Activated CD4-positive, alpha-beta T cell treated with anti-CD3 and anti-CD28 coated beads for 24 hours (primary cell): ENCODE measurements around the gene MID1.

Experiments
- DNase-seq, 2 donors: peaks; one replicate each; pipeline ENCODE4 v3.0.0-alpha.2; 2020; ENCODE audit warnings: low read depth in 2 of 2

MID1 gene

GRCh38 chrX:10433296-10433965, 187.0 kb downstream of the MID1 start:
- no peak for DNase-seq

GRCh38 chrX:10429908-10430307, 190.5 kb downstream of the MID1 start:
- DNase-seq: no peak

- no peak for DNase-seq
Observed at GRCh38 chrX:10427249-10427648, 193.1 kb downstream of the MID1 start.

GRCh38 chrX:10423716-10424115, 196.7 kb downstream of the MID1 start:
- DNase-seq: no peak

- DNase-seq: no peak
Observed at GRCh38 chrX:10420134-10420533, 200.3 kb downstream of the MID1 start.

- no peak for DNase-seq
Observed at GRCh38 chrX:10416424-10416823, 204.0 kb downstream of the MID1 start.

GRCh38 chrX:10415306-10416001, 204.9 kb downstream of the MID1 start:
- no peak for DNase-seq

GRCh38 chrX:10414862-10415261, 205.5 kb downstream of the MID1 start:
- DNase-seq: no peak

GRCh38 chrX:10414156-10414824, 206.1 kb downstream of the MID1 start:
- DNase-seq: no peak

GRCh38 chrX:10404436-10404835, 215.9 kb downstream of the MID1 start:
- DNase-seq: no peak

GRCh38 chrX:10401239-10401638, 219.1 kb downstream of the MID1 start:
- no peak for DNase-seq

GRCh38 chrX:10399043-10399741, 221.2 kb downstream of the MID1 start:
- no peak for DNase-seq

GRCh38 chrX:10398215-10398614, 222.2 kb downstream of the MID1 start:
- no peak for DNase-seq

GRCh38 chrX:10397349-10397748, 223.0 kb downstream of the MID1 start:
- no peak for DNase-seq

GRCh38 chrX:10395643-10396042, 224.7 kb downstream of the MID1 start:
- no peak for DNase-seq
